HL-60 (cell line): ENCODE data around the gene KRT4.

ENCODE experiments used
- DNase-seq, 2 experiments: peaks; one replicate each; pipeline ENCODE4 v3.0.0-alpha.2; 2010 to 2020; ENCODE audit warnings: low read depth in 1 of 2, low spot score in 1 of 2
- H3K27ac ChIP-seq: fragments of 250-450 bp; sonication (Bioruptor Pico); replicated peaks from 2 replicates; pipeline ENCODE4 v1.5.1; 2020; ENCODE audit warnings: mild to moderate bottlenecking, moderate library complexity
- H3K27me3 ChIP-seq: fragments of 250-450 bp; sonication (Bioruptor Pico); 2 replicates; pipeline ENCODE4 v1.5.1; 2021; ENCODE audit warnings: mild to moderate bottlenecking, moderate library complexity; ENCODE audit not compliant: insufficient read depth, poor library complexity, severe bottlenecking
- H3K4me3 ChIP-seq: replicated peaks from 2 replicates; pipeline ENCODE4 v1.5.1; 2011; ENCODE audit warnings: mild to moderate bottlenecking, control low read depth, low read length; ENCODE audit not compliant: insufficient read depth
- CTCF ChIP-seq: IDR thresholded peaks from one replicate; pipeline ENCODE4 v1.5.1; 2011; ENCODE audit warnings: low read length, control low read depth, inconsistent platforms; ENCODE audit not compliant: insufficient read depth
- GABPA ChIP-seq: IDR thresholded peaks from 2 replicates; pipeline ENCODE4 v1.6.1; 2012; ENCODE audit warnings: low read depth
- POLR2AphosphoS5 ChIP-seq: IDR thresholded peaks from 2 replicates; pipeline ENCODE4 v1.6.1; 2012; ENCODE audit warnings: low read depth
- REST ChIP-seq: IDR thresholded peaks from 2 replicates; pipeline ENCODE4 v1.6.1; 2012; ENCODE audit warnings: low read depth; ENCODE audit not compliant: insufficient replicate concordance
- SPI1 ChIP-seq: IDR thresholded peaks from 2 replicates; pipeline ENCODE4 v1.6.1; 2012; ENCODE audit warnings: low read depth, mild to moderate bottlenecking, borderline replicate concordance

KRT4 gene

GRCh38 chr12:52834727-52835001 lies 20.7 kb upstream of the KRT4 start:
- TF ChIP-seq SPI1 (no peak), GABPA (no peak), REST (no peak), CTCF (no peak), POLR2AphosphoS5 (no peak)
- no peak overlapping the region for H3K4me3 ChIP-seq
- DNase-seq = no peak
- H3K27ac ChIP-seq = no peak overlapping the region
- no peaks in the 10 kb centered on the region for H3K27me3 ChIP-seq

- Histone ChIP-seq H3K27me3 (no peaks in the 10 kb centered on the region), H3K27ac (no peak within 1 kb of the TSS), H3K4me3 (no peak within 1 kb of the TSS)
- DNase-seq = no peak
- TF ChIP-seq SPI1 = no peak
- TF ChIP-seq REST = no peak
Observed at GRCh38 chr12:52833922-52834726, 20.2 kb upstream of the KRT4 start, which contains the start of gene KRT79. TSS of gene KRT79 (minus strand) at chr12:52834311. CDS start at chr12:52834260, 51 bp downstream.

GRCh38 chr12:52832985-52833905 lies 19.3 kb upstream of the KRT4 start:
- Histone ChIP-seq H3K4me3 (no peak overlapping the region), H3K27ac (no peak overlapping the region), H3K27me3 (no peaks in the 10 kb centered on the region)
- no peak for DNase-seq
- TF ChIP-seq CTCF (no peak), GABPA (no peak), REST (no peak), SPI1 (no peak), POLR2AphosphoS5 (no peak)
